K562 treated with DMSO at 1 percent for 4 hours (cell line): ENCODE results near the gene TMEM38B. TPM values are rescaled to one million over a fixed set of nuclear protein-coding genes. Genes with fewer than 3 reads are reported as not detected.

Source experiments
- total RNA-seq: library from RNA; unstranded; fragments of 300-600 nt; gene quantifications from 2 replicates; pipeline ENCODE4 v1.2.3, GENCODE V29; 2022; ENCODE audit not compliant: insufficient read depth

TMEM38B gene, protein sequence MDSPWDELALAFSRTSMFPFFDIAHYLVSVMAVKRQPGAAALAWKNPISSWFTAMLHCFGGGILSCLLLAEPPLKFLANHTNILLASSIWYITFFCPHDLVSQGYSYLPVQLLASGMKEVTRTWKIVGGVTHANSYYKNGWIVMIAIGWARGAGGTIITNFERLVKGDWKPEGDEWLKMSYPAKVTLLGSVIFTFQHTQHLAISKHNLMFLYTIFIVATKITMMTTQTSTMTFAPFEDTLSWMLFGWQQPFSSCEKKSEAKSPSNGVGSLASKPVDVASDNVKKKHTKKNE
- total RNA-seq = 21.0 and 22.0 TPM in 2 replicates

DNA sequence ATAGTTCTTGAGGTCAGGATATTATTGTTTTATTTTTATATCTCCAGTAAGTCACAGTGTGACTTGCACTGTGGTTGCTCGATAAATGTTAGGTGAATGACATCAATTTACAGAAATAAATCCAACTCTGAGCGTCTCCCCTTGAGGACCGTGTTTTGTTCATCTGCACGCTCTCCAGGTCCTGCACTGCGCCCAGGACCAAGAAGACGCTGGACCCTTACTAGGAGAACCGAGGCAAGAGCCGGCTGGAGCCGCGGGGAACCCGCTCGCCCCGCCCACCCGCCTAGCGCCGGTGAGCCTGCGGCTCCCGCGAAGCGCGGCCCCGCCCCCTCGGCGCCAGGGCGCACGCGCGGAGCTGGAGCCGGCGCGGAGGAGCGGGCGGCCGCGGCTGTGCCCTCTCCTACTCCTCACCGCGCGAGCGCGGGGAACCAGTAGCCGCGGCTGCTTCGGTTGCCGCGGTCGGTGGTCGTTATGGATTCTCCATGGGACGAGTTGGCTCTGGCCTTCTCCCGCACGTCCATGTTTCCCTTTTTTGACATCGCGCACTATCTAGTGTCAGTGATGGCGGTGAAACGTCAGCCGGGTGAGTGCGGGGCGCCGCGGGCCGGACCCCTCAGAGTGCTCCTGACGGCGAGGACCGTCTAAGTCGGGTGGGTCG, at the start of gene TMEM38B:
Gene TMEM38B (plus strand): TSS at position 352 of the 658 bp plus-strand sequence. CDS start 120 bp downstream, at position 472.

DNA sequence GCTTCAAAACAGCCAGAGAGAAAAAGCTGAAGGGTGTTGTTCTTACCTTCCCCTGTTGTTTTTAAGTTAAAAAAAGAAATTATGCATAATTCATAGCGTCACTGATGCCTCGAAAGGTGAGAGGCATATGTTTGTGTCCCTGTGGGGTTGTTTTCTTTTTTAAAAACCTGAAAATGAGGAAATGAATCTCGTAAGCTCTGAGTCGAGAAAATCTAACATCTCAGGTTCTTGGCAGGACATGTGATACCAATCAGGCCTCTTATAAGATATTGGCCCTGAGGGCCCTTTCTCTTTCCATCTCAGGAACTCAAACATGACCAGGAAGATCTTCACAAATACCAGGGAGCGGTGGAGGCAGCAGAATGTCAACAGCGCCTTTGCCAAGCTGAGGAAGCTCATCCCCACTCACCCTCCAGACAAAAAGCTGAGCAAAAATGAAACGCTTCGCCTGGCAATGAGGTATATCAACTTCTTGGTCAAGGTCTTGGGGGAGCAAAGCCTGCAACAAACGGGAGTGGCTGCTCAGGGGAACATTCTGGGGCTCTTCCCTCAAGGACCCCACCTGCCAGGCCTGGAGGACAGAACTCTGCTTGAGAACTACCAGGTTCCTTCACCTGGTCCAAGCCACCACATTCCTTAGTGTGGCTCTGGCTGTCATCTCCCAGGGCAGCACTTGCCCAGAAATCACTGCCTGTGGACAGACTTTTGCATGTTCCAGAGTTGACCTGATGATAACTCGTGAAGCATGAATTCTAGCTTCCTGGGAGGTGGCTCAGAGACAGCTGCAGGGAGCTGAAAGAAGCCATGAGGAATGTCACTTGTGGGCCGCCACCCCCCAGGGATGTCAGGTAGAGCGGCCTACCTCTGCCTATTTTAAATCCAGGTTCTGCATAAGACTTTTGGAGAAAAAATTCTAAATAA, 31.9 kb upstream of the TMEM38B start, which contains the start of gene TAL2:
Gene TAL2 (plus strand): TSS at position 274 of the 921 bp plus-strand sequence. CDS start 40 bp downstream, at position 314.

Other genes with a start within 250 kb of the TMEM38B start
- gene FSD1L, start 246.5 kb upstream of the TMEM38B start, total RNA-seq = 0.82 and 0.90 TPM in 2 replicates
- 1.3 and 3.0 TPM in 2 replicates for gene FKTN, start 136.4 kb upstream of the TMEM38B start, total RNA-seq
- 2.6 TPM in 1 of 2 replicates, not detected in the other for gene TAL2, start 32.1 kb upstream of the TMEM38B start, total RNA-seq